GM21619 (cell line): ENCODE measurements around the gene RNF14.
"Not testable (repeated sequence)": the region's sequence is repeated elsewhere in the genome, so short reads cannot be mapped to it uniquely, and the experiment has no call there.

Source experiments
- ATAC-seq: cut with Tn5 transposase; IDR thresholded peaks from one replicate; pipeline ENCODE4 v1.9.1; 2021; ENCODE audit not compliant: unreplicated experiment

The RNF14 gene, protein sequence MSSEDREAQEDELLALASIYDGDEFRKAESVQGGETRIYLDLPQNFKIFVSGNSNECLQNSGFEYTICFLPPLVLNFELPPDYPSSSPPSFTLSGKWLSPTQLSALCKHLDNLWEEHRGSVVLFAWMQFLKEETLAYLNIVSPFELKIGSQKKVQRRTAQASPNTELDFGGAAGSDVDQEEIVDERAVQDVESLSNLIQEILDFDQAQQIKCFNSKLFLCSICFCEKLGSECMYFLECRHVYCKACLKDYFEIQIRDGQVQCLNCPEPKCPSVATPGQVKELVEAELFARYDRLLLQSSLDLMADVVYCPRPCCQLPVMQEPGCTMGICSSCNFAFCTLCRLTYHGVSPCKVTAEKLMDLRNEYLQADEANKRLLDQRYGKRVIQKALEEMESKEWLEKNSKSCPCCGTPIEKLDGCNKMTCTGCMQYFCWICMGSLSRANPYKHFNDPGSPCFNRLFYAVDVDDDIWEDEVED

DNA sequence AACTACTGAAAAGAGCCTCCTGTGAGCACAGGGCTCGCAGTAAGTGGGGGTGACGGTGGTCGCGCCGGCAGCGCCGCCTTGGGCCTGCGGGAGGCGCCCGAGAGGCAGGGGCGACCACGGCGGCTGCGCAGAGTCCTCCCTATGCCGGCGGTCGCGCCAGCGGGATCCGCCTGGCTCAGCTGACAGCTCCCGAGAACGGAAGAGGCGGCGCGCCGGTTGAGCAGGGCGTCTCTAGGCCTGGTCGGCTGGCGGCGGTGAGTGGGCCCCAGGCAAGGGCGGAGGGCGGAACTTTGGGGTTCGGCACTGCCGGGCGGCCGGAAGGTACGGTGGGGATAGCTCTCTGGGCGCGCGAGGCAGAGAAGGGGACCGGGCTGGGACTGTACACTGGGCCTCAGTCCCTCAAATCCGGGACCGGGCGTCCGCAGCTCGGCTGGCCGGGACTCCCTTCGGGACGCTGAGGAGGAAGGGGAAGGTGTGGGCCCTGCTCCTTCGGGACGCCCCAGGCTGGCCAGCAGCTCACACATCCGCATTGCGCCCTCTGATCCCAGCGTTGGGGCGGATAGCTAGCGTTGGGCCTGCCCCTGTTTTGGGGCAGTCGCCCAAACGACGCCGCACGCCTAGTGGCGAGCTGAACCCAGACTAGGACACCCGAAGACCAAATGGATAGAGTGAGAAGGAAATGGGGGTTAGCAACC, at the start of gene RNF14:
Gene RNF14, plus strand, starts transcription at position 192 of the 695 bp plus-strand sequence. CDS start 4,484 bp downstream, outside the sequence.
- ATAC-seq, result peak; percentile 89

DNA sequence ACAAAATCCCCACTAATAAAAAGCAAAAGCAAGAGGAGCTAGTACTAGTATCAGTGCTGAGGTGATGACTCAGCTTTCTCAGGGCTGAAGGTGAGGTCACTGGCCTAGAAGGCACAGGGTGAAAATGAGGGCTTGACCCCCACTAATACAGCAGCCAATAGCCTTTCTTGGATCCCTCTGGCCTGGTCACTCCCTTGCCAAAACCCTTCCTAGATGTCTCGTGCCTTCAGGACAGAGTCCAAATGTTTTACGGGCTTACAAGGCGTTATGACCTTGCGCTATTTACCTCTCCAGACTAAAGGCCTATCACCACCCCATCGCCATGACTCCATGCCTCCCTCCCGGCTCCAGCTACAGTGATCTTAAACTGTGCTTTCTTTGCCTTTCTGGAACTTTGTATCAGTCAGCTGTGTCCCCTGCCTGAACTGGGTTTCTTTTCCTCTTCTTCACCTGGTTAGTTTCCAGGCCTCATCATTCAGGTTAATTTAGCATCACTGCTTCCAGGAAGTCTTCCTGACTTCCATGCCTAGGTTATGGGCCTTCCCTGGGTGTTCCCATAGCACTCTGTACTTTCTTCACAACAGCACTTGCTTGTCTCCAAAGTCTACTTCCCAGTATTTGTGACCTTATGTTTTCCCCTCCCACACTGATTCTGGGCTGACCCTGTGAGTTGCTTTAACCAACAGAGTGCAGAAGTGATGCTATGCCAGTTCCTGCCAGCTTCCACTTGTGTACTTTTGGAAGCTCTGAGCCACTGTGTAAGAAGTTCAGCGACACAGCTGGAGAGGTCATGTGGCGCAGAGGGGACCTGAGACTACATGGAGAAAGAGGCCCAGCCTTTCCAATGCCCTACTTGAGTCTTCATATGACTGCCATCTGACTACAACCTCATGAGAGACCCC, 49.4 kb upstream of the RNF14 start:
- no peak for ATAC-seq

DNA sequence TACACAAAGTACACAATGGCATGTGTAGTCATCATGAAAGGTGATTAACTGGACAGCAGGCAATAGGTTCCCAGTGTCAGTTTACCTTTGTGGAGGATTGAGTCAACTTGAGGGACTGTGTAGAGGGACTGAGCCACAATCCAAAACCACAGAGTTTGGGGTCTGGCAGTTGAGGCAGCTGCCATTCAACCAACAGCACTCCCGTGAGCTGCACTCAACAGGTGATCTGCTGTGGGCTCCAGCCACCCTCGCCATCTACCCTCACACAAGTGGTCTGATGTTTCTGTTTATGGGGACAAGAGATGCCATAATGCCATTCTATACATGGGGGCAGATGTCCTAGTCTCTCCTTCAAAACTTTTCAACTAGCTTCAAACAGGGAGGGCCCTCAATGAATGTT, 48.1 kb upstream of the RNF14 start:
- ATAC-seq, result no peak

DNA sequence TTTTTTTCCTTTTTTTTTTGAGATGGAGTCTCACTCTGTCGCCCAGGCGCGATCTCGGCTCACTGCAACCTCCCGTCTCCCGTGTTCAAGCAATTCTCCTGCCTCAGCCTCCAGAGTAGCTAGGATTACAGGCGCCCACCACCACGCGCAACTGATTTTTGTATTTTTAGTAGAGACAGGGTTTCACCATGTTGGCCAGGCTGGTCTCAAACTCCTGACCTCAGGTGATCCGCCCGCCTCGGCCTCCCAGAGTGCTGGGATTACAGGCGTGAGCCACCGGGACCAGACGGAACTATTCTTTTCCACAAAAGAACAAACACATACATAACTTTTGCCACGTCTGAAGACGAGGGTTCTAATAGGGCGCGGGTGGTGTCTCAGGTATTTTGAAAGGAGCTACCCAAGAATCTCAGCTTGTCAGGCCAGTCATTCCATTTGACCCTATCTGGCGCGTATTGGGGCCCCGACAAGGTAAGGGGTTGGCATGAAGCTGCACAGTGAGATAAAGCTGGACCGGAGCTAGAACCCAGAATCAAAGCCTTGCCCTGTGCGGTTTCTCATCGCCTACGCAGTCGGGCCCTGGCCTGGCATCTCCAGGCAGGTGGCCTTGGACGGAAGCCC, 46.0 kb upstream of the RNF14 start:
- not testable (repeated sequence) for ATAC-seq

DNA sequence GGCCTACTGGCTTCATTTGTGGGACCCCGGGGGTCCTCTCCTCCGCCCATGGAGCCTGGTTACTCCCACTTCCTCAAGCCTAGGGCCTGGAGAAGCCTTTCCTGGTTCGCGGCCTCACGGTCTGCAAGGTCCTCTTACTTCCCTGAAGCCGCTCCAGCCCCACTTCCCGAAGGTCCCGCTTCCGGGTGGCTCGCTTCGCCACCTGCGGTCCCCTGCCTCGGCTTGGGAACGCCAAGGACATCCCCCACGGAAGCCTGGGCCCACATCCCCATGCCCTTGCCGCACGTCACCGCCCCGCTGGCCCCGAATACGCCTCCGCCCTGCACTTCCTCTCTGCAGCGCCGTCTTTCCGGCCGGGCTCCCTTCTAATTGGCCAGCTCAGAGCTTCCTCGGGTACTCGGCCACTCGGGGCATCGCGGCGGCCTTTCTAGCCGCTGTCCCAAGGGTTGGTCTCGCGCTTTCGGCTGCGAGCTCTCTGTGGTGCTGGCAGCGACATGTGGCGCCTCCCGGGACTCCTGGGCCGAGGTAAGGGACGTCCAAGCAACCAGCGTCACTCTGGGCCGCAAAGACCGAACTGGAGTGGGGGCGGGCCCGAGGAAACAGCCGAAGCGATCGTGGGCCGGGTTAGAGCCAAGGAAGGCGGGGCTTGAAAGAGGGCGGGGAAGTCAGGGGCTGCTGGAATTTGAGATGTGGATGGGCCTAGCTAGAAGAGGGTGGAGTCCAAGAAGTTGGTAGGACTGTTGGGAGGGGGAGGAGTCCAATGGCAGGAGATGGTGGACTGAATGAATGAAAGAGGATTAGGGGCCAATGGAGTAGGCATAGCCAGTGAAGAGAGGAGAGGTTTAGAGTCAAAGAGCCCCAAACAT, 45.2 kb upstream of the RNF14 start, which contains the start of gene DELE1:
Gene DELE1, plus strand, starts transcription at position 424 of the 866 bp plus-strand sequence. Its CDS starts 71 bp downstream, at position 495.
- peak; percentile 94 for ATAC-seq

DNA sequence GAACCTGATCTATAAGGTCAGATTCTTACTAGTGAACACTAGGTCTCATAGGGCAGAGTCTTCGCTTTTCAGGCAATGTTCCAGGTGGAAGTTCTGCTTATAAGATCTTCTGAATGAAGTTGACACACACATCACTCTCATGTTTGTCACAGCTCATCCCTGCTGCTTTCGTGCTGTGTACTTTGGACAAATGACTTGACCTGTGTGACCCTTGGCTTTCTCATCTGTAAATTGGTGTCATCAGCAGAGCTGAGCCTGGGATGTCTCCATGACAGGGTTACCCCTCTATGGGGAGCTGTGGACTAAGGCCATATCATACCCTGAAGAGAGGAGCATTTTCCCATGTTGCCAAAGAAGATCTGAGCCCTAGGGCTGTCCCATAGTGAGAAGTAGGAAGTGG, 42.5 kb upstream of the RNF14 start:
- no peak for ATAC-seq

DNA sequence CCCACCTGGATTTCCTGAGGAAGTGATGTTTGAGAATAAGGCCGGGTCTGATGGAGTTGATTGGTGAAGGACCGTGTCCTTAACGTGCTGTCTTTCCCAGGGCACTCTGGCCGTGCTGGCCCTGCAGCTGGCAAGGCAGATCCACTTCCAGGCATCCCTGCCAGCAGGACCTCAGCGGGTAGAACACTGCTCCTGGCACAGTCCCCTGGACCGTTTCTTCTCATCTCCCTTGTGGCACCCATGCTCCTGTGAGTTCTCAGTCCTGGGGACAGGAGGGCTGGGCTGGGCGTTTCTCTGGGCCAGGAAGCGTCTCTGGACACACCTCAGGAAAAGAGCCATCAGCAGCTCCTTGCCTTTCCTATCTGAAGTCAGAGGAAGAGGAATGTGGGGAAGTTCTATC, 40.9 kb upstream of the RNF14 start:
- no peak for ATAC-seq

DNA sequence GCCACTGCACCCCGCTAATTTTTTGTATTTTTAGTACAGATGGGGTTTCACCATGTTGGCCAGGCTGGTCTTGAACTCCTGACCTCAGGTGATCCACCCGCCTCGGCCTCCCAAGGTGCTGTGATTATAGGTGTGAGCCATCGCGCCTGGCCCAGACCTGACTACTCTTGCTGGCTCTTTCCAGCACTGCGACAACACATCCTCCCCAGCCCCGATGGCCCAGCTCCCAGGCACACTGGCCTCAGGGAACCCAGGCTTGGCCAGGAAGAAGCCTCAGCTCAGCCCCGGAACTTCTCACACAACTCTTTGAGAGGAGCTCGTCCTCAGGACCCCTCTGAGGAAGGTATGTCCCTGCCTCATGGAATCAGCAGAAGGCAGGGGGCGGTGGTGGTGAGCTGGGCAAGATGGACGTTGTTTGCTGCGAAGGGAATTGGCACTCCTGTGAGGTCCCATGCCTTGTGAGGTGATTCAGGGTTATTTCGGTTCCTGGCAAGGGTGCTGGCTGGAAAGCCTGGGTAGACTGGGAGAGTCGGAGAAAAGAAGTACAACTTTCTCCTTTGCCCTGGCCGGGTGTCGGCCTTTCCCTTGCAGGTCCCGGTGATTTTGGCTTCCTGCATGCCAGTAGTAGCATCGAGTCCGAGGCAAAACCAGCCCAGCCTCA, 39.4 kb upstream of the RNF14 start:
- no peak for ATAC-seq

DNA sequence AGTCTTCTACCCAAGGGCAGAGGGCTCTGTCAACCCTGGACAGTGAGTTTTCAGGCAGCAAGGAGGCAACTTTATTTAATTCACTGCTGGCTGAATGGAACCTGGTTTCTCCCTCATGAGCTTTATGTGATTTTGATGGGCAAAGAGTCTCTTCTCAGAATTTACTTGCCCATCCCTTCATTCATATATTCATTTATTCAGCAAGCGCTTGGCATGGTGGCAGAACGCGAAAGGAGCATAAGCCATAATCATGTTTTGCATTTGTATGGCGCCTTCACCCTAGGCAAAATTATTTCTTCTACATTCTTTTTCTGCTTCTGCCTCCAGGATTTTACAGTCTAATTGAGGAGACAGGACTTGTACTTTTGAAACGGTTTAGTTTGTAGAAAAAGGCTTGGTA, 37.2 kb upstream of the RNF14 start:
- ATAC-seq, result no peak

DNA sequence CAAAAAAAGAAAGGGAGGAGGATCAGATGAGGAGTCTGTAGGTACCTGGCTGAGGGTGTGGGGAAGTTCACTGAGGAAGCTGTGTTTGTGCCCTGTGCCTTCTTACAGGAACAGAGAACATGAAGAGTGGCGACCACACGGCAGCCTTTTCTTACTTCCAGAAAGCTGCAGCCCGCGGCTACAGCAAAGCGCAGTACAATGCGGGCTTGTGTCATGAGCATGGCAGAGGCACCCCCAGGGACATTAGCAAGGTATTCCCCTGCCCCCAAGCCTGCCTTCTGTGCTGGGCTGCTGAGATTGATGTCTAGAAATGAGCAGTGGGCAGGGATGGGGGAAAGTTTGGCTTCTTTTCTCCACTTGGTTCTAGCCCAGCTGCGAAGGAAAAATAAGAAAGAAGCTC, 35.8 kb upstream of the RNF14 start:
- ATAC-seq, result no peak

DNA sequence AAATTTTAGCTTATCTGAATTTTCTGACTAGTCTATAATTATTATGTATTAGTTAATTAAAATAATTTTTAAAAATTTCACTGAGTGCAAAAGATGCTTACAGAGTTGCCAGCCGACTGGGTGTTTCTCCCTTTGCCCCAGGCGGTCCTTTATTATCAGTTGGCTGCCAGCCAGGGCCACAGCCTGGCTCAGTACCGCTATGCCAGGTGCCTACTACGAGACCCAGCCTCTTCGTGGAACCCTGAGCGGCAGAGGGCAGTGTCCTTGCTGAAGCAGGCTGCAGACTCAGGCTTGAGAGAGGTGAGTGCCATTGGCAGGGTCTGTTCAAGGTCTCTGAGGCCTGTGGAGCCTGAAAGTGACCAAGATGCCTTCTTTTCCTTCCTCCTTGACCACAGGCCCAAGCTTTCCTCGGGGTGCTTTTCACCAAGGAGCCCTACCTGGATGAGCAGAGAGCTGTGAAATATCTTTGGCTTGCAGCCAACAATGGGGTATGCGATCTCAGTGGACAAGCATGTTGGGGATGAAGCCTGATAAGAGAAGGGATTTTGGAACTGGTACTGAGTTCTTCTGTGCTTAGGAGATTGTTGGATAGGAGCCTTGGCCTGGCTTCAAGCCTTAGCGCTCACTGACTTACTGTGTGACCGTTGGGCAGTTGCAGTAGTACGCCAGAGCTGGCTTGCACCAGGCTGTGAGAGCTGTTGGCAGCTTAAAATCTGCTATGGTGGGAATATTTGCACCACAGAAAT, 34.6 kb upstream of the RNF14 start:
- no peak for ATAC-seq

DNA sequence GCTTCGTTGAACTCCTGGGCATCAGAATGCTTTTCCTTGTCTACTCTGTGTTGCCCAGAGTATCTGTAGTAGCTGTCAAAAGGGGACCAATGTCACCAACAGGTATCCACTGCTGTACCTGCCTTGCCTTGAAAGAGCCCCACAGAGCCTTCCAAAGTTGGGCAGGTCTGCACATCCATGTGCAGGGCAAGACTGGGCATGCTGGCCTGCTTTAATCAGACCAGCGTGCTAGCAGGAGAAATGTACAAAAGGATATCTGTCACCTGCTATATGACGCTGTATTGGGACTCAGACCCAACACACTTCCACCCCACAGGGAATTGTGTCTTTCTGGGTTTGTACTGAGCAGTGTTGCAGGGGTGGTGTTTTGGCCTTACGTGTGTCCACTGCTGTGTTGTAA, 33.4 kb upstream of the RNF14 start:
- ATAC-seq, result no peak

DNA sequence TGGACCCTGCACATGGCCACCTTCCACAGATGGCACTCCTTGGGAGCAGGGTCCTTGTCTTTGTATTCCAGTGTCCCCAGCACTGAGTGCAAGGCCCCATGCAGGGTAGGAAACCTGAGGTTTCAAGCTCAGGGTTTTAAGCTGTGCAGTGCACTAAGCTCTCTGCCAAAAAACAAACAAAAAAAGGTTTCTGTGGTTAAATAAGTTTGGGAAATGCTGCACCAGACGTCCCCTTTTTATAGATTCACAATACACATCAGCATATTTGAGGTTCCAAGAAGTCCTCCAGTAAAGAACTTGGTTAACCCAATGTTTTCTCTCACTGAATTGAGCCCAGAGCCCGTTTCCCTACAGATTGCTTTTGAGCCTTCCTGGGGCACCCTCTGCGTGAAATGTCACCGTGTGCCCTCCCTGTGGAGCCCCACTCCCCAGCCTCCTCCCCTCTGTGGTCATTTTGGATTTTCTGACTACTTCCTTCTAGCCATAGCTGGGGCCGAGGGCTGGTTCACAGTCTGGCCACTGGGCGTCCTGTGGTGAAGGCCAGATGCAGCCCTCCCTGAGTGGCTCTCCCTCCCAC, 28.1 kb upstream of the RNF14 start:
- no peak for ATAC-seq

DNA sequence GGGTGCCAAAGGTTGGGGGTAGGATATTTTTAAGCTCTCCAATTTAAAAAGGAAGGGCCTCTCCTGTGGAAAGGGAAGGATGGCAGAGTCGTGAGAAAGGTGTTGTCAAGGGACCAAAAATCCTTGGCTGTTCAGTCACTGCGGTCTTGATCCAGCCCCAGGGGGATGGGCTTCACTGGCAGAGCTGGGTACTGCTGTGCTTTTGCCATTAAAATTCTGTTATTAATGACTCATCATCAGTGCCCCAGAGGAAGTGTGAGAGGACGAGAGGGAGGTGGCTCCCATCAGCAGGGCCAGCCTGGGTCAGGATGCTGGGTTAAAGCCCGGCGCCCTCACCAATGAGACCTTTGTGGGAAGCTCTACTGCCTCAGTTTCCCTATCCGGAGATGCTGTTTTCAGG, 27.6 kb upstream of the RNF14 start:
- ATAC-seq, result no peak

DNA sequence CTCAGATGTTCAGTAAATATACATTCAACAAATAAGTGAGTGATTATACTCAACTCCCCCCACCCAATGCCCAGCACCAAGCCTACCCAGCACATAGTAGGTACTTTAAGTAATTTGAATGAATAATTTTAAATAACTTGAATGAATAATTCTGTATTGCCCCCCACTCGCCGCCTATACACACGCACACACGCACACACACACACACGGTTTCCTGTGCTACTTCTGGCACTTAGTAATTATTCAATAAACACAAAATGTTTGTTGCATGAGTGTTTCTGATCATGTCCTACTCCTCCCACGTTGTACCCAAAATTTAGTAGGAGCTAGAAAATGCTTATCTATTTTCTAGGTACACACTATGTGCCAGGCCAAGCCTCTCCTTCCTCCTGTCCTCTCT, 27.1 kb upstream of the RNF14 start:
- no peak for ATAC-seq

DNA sequence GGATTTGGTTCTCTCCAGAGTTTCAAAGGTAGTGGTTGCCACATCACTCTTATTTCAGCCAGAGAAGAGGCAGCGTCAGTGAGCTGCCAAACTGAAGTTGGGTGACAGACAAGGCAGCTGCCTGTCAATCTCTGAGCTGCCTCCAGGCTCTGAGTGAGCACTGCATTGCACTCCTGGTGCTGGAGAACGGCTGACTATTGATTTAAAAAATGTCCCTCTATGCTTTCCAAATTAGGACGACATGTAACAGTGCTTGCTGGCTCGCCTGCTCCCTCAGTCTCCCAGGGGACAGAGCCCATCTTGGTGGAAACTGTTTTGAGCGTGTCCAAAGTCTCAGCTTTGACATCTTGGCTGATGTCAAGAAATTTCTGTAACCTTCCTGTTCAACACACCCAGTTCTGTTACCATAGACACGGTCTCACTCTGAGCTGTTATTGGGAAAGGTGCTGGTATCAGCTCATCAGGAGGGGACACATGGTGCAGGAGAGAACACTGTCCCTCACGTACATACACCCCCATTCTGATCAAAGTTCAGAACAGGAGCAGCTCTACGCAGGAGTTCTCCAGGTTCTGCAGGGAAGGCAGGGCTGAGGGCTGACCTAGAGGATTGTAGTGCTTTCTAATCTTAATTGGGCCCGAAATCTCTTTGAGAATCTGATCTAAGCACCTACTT, 26.6 kb upstream of the RNF14 start:
- no peak for ATAC-seq

DNA sequence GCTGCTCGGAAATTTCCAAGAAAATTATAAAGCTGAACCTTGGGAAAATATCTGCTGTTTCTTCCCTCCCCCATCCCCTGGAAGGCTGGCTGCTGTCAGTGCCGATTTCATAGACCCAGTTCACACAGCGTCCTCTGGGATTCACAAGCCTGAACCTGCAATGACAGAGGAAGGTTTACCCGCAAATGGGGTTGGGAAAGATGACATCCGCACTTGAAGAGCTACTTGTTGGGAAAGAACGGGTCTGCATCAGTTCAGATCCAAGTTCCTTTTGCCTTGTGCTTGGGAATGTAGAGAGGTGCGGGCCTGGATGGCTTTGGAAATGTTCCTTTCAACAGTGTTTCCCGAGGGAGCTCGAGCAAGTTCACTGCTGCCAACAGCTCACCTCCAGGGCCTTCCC, 24.8 kb upstream of the RNF14 start:
- ATAC-seq, result no peak
